ENCODE data around the gene G3BP1.
"Not testable (repeated sequence)": the region's sequence is repeated elsewhere in the genome, so short reads cannot be mapped to it uniquely, and the experiment has no call there.

Gene G3BP1

DNA sequence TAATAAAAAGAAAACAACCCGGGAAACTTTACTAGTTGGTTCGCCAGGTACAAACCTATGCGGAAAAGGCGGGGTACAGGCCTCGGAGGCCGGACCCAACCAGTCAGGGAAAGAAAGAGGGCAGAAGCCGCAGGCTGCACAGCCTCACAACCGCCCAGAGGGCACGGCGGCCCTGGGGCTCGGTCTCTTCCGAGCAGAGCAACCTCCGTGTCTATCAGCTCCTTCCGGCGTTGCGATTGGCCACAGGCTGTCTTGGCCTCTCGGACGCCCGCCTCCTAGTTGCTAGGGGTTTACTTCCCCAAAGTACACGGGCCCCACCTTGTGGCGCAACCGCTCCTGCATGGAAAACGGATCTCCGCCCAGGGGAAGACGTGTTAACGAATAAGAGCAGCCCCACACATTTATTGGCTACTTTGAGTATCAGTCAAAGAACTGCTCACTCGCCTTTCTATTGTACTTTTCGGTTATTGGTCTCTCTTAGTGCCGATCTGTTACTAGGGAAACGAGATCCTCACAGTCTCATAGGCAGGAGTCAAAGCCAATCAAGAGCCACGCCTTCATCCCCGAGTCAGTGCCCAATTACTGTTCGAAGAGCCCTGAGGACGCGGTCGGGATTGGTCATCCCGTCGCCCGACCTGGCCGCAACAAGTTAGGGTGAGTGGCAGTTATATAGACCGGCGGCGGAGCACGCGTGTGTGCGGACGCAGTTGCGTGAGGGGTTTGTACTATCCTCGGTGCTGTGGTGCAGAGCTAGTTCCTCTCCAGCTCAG, at the start of gene G3BP1:
G3BP1 (plus strand) TSS at position 696 of the 770 bp plus-strand sequence. CDS start 14,667 bp downstream, outside the sequence.
- peak; percentile 96 for DNase-seq (ENCODE audit: low read depth in 2 of 2)

DNA sequence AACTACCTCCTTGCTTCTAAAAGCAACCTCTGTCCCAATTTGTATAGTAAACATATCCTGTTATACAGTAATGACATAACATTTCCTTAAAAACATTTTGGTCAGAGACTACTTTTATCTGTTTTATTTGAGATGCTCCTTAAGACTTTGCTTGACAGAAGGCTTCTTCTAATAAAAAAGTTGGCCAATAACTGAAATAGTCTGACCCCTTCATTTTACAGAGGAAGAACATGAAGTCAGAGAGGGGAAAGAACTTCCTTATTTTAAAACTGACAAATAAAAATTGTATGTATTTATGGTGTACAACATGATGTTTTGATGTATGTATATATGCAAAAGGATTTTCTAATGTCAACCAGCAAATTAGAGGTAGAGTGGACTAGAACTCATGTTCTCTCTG, 49.2 kb upstream of the G3BP1 start:
- DNase-seq (ENCODE audit: low read depth in 2 of 2) = no peak

DNA sequence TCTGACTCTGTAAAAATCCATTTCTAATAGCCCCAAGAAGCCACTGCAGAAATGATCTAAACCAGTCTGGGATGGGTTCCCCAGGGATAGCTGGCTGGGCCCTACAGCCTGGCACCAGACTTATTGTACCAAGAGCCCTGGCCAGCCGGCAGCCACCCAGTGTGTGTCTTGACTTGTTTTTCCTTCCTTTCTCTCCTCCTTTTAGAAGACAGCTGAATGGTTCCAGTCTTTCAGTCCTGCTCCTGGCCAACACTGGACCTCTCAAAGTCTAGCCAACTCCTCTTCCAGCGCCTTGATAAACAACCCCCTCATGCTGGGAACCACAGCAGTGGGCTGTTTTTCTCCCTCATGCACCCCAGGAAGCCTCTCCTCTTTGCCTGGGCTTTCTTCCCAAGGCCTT, 47.4 kb upstream of the G3BP1 start:
- DNase-seq (ENCODE audit: low read depth in 2 of 2) = no peak

DNA sequence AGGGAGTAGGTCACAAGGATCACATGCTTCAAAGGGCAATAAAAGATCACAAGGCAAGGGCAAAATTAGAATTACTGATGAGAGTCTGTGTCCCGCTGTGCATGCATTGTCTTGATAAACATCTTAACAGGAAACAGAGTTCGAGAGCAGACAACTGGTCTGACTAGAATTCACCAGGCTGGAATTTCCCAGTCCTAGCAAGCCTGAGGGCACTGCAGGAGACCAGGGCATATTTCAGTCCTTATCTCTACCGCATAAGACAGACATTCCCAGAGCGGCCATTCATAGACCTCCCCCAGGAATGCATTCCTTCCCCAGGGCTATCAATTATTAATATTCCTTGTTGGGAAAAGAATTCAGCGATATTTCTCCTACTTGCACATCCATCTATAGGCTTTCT, 42.2 kb upstream of the G3BP1 start:
- not testable (repeated sequence) for DNase-seq (ENCODE audit: low read depth in 2 of 2)

DNA sequence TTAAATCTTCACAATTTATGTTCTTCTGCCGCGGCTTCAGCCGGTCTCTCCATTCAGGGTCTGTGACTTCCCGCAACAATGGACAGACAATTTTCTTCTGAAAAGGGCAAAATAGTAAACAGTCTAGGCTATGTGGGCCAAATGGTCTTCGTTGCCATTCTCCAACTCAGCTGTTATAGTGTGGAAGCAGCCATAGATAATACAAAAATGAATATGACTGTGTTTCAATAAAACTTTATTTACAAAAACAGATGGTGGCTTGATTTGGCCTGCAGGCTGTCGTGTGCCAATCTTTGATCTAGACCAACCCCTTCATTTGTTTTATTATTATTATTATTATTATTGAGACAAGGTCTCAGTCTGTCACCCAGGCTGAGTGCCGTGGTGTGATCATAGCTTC, 41.4 kb upstream of the G3BP1 start:
- DNase-seq (ENCODE audit: low read depth in 2 of 2) = no peak

DNA sequence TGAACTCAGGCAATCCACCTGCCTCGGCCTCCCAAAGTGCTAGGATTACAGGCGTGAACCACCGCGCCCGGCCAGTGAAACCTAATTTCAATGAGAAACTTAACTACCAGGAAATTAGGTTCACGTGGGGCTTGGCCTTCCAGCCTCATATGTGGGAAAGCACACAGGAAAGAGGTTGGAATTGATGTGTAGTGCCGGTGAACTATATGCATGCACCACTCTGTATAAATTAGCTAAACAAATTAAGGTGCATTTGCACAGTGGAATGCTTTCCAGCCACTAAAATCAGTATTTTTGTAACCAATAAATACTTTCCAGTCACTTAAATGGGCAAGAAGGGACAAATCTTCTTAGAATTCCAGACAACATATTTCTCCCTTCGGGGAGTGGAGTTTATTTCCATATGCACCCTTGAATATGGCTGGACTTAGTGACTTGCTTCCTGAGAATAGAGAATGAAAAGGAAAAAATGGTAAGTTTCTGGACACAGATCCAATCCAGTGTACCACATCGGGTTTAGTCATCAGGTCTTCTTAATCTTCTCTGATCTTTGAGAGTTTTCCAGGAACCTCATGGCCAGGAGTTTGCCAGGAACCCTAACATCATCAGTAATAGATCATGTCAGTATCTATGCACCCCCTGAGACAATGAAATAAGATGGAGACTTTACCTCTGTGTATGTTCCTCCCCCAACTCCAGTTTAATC, 38.2 kb upstream of the G3BP1 start:
- no peak for DNase-seq (ENCODE audit: low read depth in 2 of 2)

DNA sequence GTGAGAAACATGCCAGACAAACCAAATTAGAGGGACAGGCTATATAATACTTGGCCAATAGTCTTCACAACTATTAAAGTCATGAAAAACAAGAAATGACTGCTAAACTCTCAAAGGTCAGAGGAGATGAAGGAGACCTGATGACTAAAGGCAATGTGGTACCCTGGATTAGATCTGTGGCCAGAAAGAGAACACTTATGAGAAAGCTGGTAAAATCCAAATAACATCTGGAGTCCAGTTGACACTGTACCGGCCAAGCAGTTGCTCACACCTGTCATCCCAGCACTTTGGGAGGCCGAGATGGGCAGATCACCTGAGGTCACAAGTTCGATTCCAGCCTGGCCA, 37.7 kb upstream of the G3BP1 start:
- no peak for DNase-seq (ENCODE audit: low read depth in 2 of 2)

DNA sequence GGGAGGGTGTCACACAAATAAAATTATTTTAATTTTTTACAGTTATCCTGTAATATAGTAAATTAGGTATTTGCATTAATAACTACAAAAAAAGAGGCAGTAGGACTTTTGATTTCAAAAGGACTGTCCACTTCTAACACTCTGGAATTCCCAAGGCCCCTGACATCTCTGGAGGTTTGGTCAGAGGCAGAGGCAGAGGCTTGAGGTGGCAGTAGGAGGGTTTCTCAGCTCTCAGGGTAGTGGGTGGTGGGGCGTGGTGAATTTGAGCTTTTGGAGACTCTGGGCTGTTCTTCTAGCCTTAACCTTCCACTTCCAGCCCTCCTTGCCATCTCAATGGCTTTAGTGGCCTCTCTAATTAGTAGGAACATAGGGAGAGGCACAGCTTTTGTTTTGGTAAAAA, 36.1 kb upstream of the G3BP1 start:
- DNase-seq (ENCODE audit: low read depth in 2 of 2) = no peak

DNA sequence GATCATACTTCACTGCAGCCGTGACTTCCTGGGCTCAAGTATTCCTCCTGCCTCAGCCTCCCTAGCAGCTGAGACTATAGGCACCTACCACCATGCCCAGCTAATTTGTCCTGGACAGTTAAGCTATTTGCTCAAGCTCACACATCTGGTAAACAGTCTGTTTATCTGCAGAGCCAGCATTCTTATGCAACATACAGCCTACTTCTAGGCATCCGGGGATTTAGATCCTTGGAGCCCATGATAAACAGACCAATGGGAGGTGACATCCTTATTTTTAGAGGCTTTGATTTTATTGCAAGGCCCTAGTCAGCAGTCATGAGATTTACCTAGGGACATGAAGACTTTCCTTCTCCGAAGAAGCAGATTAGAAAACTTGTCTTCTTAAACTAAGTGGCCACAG, 34.3 kb upstream of the G3BP1 start:
- no peak for DNase-seq (ENCODE audit: low read depth in 2 of 2)

DNA sequence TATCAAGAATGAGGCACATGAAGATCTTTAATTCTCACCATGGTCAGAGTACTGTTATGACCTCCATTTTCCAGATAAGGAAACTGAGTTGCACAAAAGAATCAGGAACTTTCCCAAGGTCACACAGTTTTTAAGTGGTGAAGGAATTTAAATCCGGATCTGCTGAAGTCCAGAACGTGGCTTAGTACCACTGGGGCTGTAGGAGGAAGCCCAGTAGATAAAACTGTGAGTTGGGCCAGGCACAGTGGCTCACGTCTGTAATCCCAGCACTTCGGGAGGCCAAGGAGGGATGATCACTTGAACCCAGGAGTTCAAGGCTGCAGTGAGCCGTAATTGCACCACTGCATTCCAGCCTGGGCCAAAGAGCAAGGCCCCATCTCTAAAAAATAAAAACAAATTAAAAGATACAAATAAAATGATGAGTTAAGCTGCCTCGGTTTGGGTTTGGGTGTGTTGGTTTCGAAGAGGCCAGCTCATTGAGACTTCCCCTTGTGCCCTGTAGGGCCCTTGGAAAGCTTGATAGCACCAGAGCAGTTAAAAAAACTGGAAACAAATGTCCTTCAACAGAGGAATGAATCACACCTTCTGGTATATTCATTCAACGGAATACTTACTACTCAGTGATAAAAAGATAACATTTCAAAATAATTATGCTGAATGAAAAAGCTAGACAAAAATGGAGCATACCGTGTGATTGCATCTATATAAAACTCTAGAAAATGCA, 33.5 kb upstream of the G3BP1 start:
- no peak for DNase-seq (ENCODE audit: low read depth in 2 of 2)

DNA sequence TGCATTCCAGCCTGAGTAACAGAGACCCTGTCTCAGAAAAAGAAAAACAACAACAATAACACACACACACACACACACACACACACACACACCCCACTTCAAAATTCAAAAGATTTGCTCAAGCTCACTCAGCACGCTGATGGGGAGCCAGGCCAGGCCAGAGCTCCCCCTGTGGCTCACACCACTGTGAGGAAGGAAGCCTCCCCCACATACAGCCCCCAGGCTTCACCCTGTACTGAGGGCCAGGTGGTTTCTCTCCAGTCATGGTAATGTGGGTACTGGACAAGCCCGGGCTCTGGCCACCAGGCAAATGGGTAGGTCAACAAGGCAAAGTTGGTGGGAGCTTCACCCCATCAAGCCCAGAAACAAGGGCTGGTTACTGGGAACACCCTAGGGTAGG, 32.4 kb upstream of the G3BP1 start:
- no peak for DNase-seq (ENCODE audit: low read depth in 2 of 2)

DNA sequence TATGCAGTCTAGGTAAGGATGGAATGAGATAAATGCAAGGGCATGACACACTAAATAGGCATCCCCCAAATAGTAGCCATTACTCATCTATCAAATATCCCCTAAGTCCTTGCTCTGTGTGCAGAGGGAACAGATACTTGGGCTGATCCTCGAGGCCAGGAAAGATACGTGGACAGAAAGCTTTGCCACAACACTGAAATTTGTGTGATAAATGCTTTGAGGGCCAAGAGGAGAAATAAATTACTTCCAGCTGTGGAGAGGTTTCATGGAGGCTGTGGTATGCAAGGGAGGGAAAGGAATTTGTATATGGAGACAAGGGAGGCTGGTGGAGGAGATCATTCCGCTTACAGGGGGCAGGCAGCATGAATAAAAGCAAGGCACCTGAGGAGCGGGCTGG, 31.8 kb upstream of the G3BP1 start:
- DNase-seq (ENCODE audit: low read depth in 2 of 2) = no peak

DNA sequence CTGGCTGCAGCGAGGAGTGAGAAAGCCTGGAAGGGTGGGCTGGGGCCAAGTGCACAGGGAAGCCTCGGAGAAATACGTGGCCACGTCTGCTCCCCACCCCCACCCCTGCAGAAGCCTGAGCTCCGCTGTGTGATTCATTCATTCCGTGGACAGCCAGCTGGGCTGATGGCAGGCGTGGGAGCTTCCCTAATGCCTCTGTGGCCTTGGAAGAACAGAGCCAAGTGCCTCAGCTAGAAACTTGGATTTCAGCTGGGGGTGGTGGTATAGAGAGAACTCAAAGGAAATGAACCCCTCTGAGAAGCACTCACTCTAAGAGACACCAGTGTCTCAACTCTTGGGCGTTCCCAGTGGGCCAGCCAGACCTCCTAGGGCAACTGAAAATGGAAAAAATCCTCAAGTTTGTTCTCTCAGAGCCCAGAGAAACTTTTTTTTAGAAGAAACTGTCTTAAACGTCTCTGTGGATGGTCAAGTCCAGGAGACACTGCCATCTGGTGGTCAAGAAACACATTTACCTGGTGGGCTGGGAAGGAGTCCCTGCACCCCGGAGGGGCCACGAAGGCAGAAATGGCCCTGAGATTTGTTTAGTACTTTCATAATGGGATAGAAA, 31.3 kb upstream of the G3BP1 start:
- DNase-seq (ENCODE audit: low read depth in 2 of 2) = peak; percentile 15 to 26

DNA sequence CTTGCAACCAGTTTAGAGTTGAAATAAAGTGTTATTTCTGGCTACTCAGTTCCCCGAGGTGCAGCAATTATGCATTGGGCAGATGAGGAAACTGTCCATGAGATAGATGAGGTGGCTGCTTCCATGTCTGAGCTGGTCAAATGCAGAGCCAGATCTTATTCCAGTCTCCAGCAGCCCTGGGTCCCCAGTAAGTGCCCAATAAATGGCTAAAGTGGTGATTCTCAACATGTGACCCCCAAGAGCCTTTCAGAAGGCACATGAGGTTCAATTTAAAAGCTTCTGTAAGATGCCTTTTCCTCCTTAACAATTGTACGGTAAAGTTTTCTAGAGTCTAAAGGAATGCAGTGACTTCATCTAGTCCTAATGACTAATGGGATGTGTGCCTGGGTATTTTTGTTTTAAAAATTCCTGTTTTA, 30.8 kb upstream of the G3BP1 start:
- DNase-seq (ENCODE audit: low read depth in 2 of 2) = no peak

DNA sequence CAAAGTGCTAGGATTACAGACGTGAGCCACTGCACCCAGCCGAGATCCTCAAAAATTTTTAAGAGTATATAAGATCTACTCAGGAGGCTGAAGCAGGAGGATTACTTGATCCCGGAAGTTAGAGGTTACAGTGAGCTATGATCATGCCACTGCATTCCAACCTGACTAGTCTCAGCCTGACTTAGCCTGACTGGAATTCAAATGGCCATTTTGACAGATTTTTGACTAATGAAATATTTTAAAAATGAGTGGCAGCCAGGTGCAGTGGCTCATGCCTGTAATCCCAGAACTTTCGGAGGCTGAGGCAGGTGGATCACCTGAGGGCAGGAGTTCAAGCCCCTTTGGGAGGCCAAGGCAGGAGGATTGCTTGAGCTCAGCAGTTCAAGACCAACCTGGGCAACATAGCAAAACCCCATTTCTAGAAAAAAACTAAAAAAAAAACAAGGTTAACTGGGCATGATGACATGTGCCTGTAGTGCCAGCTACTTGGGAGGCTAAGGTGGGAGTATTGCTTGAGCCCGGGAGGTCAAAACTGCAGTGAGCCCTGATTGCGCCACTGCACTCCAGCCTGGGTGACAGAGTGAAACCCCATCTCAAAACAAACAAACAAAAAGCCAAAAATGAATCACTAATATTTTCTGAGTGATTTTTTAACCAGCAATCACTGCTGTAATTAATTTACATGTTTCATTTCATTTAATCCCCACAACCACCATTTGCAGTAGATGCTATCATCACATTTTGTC, 29.9 kb upstream of the G3BP1 start:
- no peak for DNase-seq (ENCODE audit: low read depth in 2 of 2)

DNA sequence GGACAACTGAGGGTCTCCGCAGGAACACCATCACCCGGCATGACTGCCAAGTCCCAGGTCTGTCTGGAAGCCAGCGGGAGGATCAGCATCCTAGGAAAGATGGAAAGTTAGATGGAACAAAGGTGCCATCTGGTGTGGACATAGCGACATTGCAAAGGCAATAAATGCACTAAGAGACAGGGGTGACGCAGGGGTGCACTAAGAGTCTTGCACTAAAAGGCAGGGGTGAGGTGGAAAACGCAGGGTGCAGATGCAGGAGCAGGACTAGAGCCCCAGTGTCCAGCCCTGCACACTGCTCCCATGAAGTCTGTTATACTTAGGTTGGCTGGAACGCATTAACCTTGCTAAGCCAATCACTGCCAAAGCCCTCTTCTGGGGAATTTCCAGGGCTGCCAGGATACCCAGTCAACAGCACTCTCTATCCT, 28.9 kb upstream of the G3BP1 start:
- no peak for DNase-seq (ENCODE audit: low read depth in 2 of 2)

DNA sequence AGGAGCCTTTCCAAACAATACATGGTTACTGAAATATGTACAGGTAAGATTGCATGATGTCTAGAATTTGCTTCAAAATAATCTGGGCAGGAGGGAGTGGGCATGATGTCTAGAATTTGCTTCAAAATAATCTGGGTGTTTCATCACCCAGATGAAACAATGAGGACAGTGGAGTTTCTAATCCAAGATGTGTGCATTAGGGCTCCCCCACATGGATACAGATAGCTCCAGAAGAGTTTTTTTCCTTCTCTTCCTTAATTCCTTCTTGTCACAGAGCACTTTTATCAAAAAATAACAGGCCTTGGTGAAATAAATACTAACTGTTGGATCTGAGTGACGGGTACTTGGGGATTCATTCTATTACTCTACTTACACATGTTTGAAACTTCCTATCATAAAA, 28.2 kb upstream of the G3BP1 start:
- DNase-seq (ENCODE audit: low read depth in 2 of 2) = no peak

DNA sequence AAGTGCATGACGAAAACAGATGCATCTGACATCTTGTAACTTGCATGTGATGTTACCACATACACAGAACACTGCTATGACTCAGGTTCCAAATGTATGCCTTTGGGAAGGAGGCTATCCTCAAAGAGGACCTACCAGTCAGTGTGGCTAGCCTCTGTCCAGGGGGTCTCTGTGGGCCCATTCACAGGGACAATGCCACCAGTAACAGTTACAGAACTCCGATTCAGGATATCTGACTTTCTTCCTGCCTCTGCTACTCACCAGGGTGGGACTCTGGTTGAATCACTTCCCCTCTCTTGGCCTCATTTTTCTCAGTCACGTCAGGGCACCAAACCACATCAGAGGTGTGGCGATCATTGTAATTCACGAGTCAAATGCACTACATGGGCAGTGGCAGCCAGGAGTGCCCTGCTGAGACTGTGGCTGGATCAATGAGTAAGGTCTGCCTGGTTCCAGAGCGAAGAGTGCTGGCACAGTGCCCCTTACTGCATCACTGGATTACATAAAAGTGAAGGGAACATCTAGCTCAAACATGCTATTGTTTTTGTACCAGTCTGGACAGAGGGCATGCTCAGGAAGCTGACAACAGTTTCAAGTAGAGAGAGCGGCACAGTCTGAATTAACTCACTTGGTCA, 26.6 kb upstream of the G3BP1 start:
- no peak for DNase-seq (ENCODE audit: low read depth in 2 of 2)

DNA sequence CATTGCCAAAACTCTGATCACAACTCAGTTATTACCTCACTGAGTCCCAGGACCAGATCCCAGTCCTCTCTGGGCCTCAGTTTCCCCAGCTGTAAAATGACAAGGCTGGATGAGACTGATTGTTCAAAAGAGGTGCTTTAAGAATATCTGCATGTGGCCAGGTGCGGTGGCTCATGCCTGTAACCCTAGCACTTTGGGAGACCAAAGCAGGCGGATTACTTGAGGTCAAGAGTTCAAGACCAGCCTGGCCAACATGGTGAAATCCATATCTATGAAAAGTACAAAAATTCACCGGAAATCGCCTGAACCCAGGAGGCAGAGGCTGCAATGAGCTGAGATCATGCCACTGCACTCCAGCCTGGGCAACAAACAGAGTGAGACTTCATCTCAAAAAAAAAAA, 21.6 kb upstream of the G3BP1 start:
- DNase-seq (ENCODE audit: low read depth in 2 of 2) = no peak

DNA sequence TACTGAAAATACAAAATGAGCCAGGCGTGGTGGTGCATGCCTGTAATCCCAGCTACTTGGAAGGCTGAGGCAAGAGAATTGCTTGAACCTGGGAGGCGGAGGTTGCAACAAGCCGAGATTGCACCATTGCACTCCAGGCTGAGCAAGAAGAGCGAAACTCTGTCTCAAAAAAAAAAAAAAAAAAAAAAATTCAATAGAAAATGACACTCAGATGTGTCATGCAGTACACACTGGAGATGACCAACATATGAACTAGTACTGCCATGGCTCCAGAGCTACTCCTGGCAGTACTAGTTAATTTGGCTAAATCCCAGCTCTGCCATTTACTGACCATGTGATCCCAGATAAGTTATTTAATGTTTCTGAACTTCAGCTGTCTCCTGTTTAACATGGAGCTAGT, 20.7 kb upstream of the G3BP1 start:
- DNase-seq (ENCODE audit: low read depth in 2 of 2) = no peak

DNA sequence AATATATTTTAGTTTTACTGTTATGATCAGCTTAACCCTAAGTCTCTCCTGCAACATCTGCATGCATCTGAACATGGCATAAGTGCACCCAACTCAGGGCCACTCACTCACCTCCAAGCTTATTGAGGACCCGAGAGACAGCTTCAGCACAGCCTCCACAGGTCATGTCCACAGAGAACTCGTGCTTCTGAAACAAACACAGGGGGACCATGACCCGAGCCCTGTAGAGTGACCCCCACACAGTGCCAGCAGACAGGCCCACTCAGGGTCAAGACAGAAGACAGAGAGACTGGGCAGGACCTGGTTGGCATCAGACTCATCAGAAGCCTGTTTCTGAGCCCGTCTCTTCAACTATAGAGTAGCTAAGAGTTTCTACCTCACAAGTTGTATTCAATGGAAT, 20.2 kb upstream of the G3BP1 start:
- DNase-seq (ENCODE audit: low read depth in 2 of 2) = no peak

All from stimulated activated CD4-positive, alpha-beta T cell treated with anti-CD3 and anti-CD28 coated beads, Interleukin-1b, Interleukin-23, amount 100 ng/mL, for 4 hours (primary cell).